K562 (cell line): ENCODE measurements around the gene GMPR. TPM values are rescaled to one million over a fixed set of nuclear protein-coding genes. Genes with fewer than 3 reads are reported as not detected.
A peak's percentile ranks its signal among the peaks of the same experiment; 100 is the strongest.

ENCODE experiments used
- CBX3 ChIP-seq, 2 experiments: IDR thresholded peaks; 1 replicate in 1 of 2; 2 replicates in 1 of 2; pipeline ENCODE4 v1.6.1; 2012; ENCODE audit warnings: inconsistent platforms in 2 of 2, low read length in 2 of 2, borderline replicate concordance in 1 of 2, control low read depth in 1 of 2
- GABPA ChIP-seq: fragments of 200-800 bp; sonication (Bioruptor generic); conservative IDR thresholded peaks from 2 replicates; pipeline ENCODE4 v1.6.1; 2016; ENCODE audit warnings: low read depth, missing genetic modification characterization, missing compliant biosample characterization
- ILK ChIP-seq: fragments of 450-650 bp; IDR thresholded peaks from 2 replicates; pipeline ENCODE4 v1.6.1; 2016; ENCODE audit warnings: missing genetic modification characterization, low read depth, mild to moderate bottlenecking, missing compliant biosample characterization, moderate library complexity, borderline replicate concordance
- JUN ChIP-seq, 2 experiments: sonication (generic) in 1 of 2; formaldehyde crosslinking in 1 of 2; IDR thresholded peaks; 2 replicates each; pipeline versions ENCODE4 v1.6.1 to v1.8.0; 2012 to 2022; ENCODE audit warnings: borderline replicate concordance in 2 of 2, mild to moderate bottlenecking in 2 of 2, improper control_type of control experiment in 1 of 2, low read depth in 1 of 2, low read length in 1 of 2, missing genetic modification reagents in 1 of 2
- PHF8 ChIP-seq: fragments of 200-600 bp; sonication (generic); IDR thresholded peaks from 2 replicates; pipeline ENCODE4 v1.6.1; 2012; ENCODE audit warnings: mixed run types, mild to moderate bottlenecking, inconsistent platforms, low read length, moderate library complexity, borderline replicate concordance
- SAFB ChIP-seq: fragments of 200-400 bp; formaldehyde crosslinking; IDR thresholded peaks from 2 replicates; pipeline ENCODE4 v1.6.1; 2017; ENCODE audit warnings: low read depth, low read length, borderline replicate concordance
- ZBTB26 ChIP-seq: fragments of 450-650 bp; formaldehyde crosslinking; IDR thresholded peaks from 2 replicates; pipeline ENCODE4 v1.4.0; 2022; ENCODE audit warnings: missing genetic modification characterization
- ZBTB49 ChIP-seq: sonication (generic); formaldehyde crosslinking; IDR thresholded peaks from 2 replicates; pipeline ENCODE4 v1.8.0; 2022; ENCODE audit warnings: missing genetic modification reagents, mild to moderate bottlenecking, borderline replicate concordance
- ZEB2 ChIP-seq: fragments of 450-650 bp; IDR thresholded peaks from 2 replicates; pipeline ENCODE4 v1.6.1; 2016
- ZFX ChIP-seq: sonication (generic); formaldehyde crosslinking; IDR thresholded peaks from 2 replicates; pipeline ENCODE4 v1.8.0; 2022; ENCODE audit warnings: mild to moderate bottlenecking, missing genetic modification reagents, moderate library complexity
- ZMIZ1 ChIP-seq, 2 experiments: fragments of 150-350 bp in 1 of 2; IDR thresholded peaks; 2 replicates each; pipeline ENCODE4 v1.6.1; 2012 to 2016; ENCODE audit warnings: low read depth in 2 of 2, low read length in 2 of 2, mild to moderate bottlenecking in 1 of 2, moderate library complexity in 1 of 2
- ZNF280A ChIP-seq: fragments of 450-650 bp; IDR thresholded peaks from 2 replicates; pipeline ENCODE4 v1.6.1; 2018; ENCODE audit warnings: mild to moderate bottlenecking, low read depth; ENCODE audit not compliant: partially characterized antibody
- ZNF445 ChIP-seq: fragments of 250-450 bp; sonication (Bioruptor Pico); IDR thresholded peaks from 2 replicates; pipeline ENCODE4 v1.4.0; 2020; ENCODE audit warnings: low read depth, mild to moderate bottlenecking, moderate library complexity
- polyA plus RNA-seq, 8 experiments: library from polyadenylated mRNA; depleted of rRNA in 4 of 8; stranded (reverse) in 5 of 8; unstranded in 3 of 8; fragments of >200 nt; fragmentation: Nextera tagmentation in 2 of 8; fragmentation: Illumina TruSeq in 1 of 8; extraction: Ambion mirVana in 2 of 8; extraction: Trizol in 1 of 8; gene quantifications; 2 replicates each; pipeline versions ENCODE4 v1.2.1 to v1.2.3, GENCODE V29; 2011 to 2014; ENCODE audit warnings: inconsistent platforms in 1 of 8, missing spikeins in 1 of 8
- total RNA-seq, 7 experiments: library from RNA; depleted of rRNA in 6 of 7; stranded (reverse); fragments of >200 nt in 6 of 7; fragmentation: Illumina TruSeq in 2 of 7; extraction: Trizol in 2 of 7; gene quantifications; 2 replicates each; pipeline versions ENCODE4 v1.2.1 to v1.2.3, GENCODE V29; 2011 to 2021; ENCODE audit warnings: low replicate concordance in 1 of 7

The GMPR gene
- total and polyA plus RNA-seq, 9 of the 15 experiments (the other 6 are each of a cell fraction or from before 2014, with no cell fraction given): 34.6 to 83.7 (median 49.8) TPM

GRCh38 chr6:16267428-16268263 lies 29.3 kb downstream of the GMPR start (continued):
- TF ChIP-seq ZMIZ1 (IDR thresholded peaks at IDR 0.05; ENCODE audit: low read depth in 2 of 2, low read length in 2 of 2) (peak in 1 of 2 experiments; percentile 94; a peak in 2 of 4 replicates), ZNF280A (no peak), CBX3 (IDR thresholded peaks at IDR 0.05; ENCODE audit: borderline replicate concordance in 1 of 2, low read length in 2 of 2) (peak in 1 of 2 experiments; percentile 63; a peak in 2 of 3 replicates), ZBTB49 (CRISPR knock-in tag) (no peak; the same call in 1 of the 2 replicates), GABPA (tag) (peak; percentile 38), ZNF445 (peak; percentile 54; the same call in 1 of the 2 replicates), ZFX (CRISPR knock-in tag) (peak; percentile 50; the same call in 1 of the 2 replicates), ZBTB26 (CRISPR knock-in tag) (peak; percentile 81), SAFB (no peak), PHF8 (peak; percentile 27; the same call in 1 of the 2 replicates), ILK (tag) (no peak; the same call in 1 of the 2 replicates), JUN (IDR thresholded peaks at IDR 0.05; ENCODE audit: borderline replicate concordance, low read depth, low read length) (peak; percentile 71), JUN (CRISPR knock-in tag; IDR thresholded peaks at IDR 0.05; ENCODE audit: borderline replicate concordance) (no peak), ZEB2 (peak; percentile 86)
